CD4-positive, alpha-beta T cell treated with Interleukin-6 for 4 hours (primary cell): ENCODE data around the gene ZNF747.
A peak's percentile ranks its signal among the peaks of the same experiment; 100 is the strongest.
"Not testable (repeated sequence)": the region's sequence is repeated elsewhere in the genome, so short reads cannot be mapped to it uniquely, and the experiment has no call there.

Experiments
- DNase-seq: peaks from one replicate; pipeline ENCODE4 v3.0.0-alpha.2; 2020; ENCODE audit warnings: mixed read lengths

The ZNF747 gene

GRCh38 chr16:30532285-30533145 lies 2.1 kb downstream of the ZNF747 start:
- DNase-seq, result no peak

GRCh38 chr16:30530163-30531037 lies 4.3 kb downstream of the ZNF747 start:
- no peak for DNase-seq

GRCh38 chr16:30528799-30529457 lies 5.7 kb downstream of the ZNF747 start:
- DNase-seq, result no peak

- DNase-seq, result peak; percentile 26
These were observed 7.0 kb downstream of the ZNF747 start for GRCh38 chr16:30527635-30528178.

GRCh38 chr16:30526823-30527634 lies 7.6 kb downstream of the ZNF747 start:
- peak; percentile 95 for DNase-seq

- peak; percentile 36 for DNase-seq
These were observed 8.4 kb downstream of the ZNF747 start, which contains the start of gene ZNF768 for GRCh38 chr16:30526137-30526822. Gene ZNF768 (minus strand): TSS chr16:30526566. CDS start chr16:30526413, 153 bp downstream.

- no peak for DNase-seq
These were observed 8.9 kb downstream of the ZNF747 start for GRCh38 chr16:30525844-30526136.

- no peak for DNase-seq
These were observed 9.8 kb downstream of the ZNF747 start for GRCh38 chr16:30524575-30525568.

GRCh38 chr16:30523768-30524574 lies 10.7 kb downstream of the ZNF747 start:
- DNase-seq, result no peak

- DNase-seq, result not testable (repeated sequence)
These were observed 11.8 kb downstream of the ZNF747 start for GRCh38 chr16:30522702-30523463.

- DNase-seq, result no peak
These were observed 12.6 kb downstream of the ZNF747 start for GRCh38 chr16:30521873-30522641.

GRCh38 chr16:30521476-30521872 lies 13.2 kb downstream of the ZNF747 start:
- DNase-seq, result no peak

- DNase-seq, result no peak
These were observed 15.3 kb downstream of the ZNF747 start for GRCh38 chr16:30519120-30520049.

GRCh38 chr16:30518552-30518951 lies 16.1 kb downstream of the ZNF747 start:
- DNase-seq, result no peak

- no peak for DNase-seq
These were observed 19.4 kb downstream of the ZNF747 start for GRCh38 chr16:30515275-30515674.

- DNase-seq, result no peak
These were observed 23.1 kb downstream of the ZNF747 start for GRCh38 chr16:30511509-30511908.
